LNCaP clone FGC (cell line): ENCODE data around the gene IDE.

Source experiments
- DNase-seq: peaks from one replicate; pipeline ENCODE4 v3.0.0-alpha.2; 2011; ENCODE audit warnings: low read depth
- H3K4me3 ChIP-seq: 2 replicates; pipeline ENCODE4 v1.5.1; 2011; ENCODE audit warnings: mild to moderate bottlenecking, low read depth, low read length, control low read depth
- CTCF ChIP-seq: IDR thresholded peaks from 2 replicates; pipeline ENCODE4 v1.5.1; 2012; ENCODE audit warnings: mild to moderate bottlenecking; ENCODE audit not compliant: control insufficient read depth, insufficient read depth; ENCODE audit errors: extremely low read depth

Gene IDE

GRCh38 chr10:92523639-92524038, 50.3 kb downstream of the IDE start:
- DNase-seq: no peak
- H3K4me3 ChIP-seq: no peak overlapping the region
- no peak for TF ChIP-seq CTCF

- TF ChIP-seq CTCF: peak; percentile 71
- no peak overlapping the region for H3K4me3 ChIP-seq
- peak; percentile 50 for DNase-seq
Measured at GRCh38 chr10:92517034-92517655, 56.7 kb downstream of the IDE start.

GRCh38 chr10:92508866-92509265, 65.0 kb downstream of the IDE start:
- TF ChIP-seq CTCF: no peak
- no peak for DNase-seq

GRCh38 chr10:92506336-92506735, 67.6 kb downstream of the IDE start:
- no peak for DNase-seq
- H3K4me3 ChIP-seq: no peak overlapping the region
- TF ChIP-seq CTCF: no peak

More at GRCh38 chr10:92508866-92509265, 65.0 kb downstream of the IDE start:
- H3K4me3 ChIP-seq: no peak overlapping the region

- TF ChIP-seq CTCF: no peak
- no peak overlapping the region for H3K4me3 ChIP-seq
- no peak for DNase-seq
Measured at GRCh38 chr10:92505044-92505443, 68.8 kb downstream of the IDE start.

- TF ChIP-seq CTCF: no peak
- no peak overlapping the region for H3K4me3 ChIP-seq
- DNase-seq: no peak
Measured at GRCh38 chr10:92502296-92502808, 71.5 kb downstream of the IDE start.

GRCh38 chr10:92493362-92493761, 80.5 kb downstream of the IDE start:
- no peak overlapping the region for H3K4me3 ChIP-seq
- no peak for TF ChIP-seq CTCF
- DNase-seq: no peak
